GM12873 (cell line): ENCODE measurements around the gene CD28.

ENCODE experiments used
- TF ChIP-seq, protein P1 (sequence below): IDR thresholded peaks from 2 replicates; pipeline ENCODE4 v1.5.1; 2012; ENCODE audit warnings: low read depth, mild to moderate bottlenecking, moderate library complexity, low read length, control low read depth; ENCODE audit not compliant: insufficient read depth; ENCODE audit errors: missing control alignments

Gene CD28

DNA sequence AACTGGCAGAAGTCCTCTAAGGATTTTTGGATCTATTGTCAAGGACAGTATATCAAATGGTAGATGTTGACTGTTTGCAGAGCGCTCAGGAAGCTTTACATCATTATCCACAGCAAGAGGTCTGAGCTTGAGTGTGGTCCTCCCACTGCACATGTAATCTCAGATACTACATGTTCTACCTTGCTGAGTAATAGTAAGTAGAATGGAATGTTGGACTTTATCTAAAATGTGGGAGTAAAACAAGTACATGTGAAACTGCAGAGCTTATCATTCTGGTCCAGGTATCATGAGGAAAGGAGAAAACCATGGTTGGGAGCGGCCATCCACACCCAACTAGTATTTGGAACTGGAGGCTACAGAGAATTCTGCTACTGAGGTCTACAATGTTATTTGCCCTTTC lies 19.3 kb upstream of the CD28 start:
- TF ChIP-seq, protein P1, sequence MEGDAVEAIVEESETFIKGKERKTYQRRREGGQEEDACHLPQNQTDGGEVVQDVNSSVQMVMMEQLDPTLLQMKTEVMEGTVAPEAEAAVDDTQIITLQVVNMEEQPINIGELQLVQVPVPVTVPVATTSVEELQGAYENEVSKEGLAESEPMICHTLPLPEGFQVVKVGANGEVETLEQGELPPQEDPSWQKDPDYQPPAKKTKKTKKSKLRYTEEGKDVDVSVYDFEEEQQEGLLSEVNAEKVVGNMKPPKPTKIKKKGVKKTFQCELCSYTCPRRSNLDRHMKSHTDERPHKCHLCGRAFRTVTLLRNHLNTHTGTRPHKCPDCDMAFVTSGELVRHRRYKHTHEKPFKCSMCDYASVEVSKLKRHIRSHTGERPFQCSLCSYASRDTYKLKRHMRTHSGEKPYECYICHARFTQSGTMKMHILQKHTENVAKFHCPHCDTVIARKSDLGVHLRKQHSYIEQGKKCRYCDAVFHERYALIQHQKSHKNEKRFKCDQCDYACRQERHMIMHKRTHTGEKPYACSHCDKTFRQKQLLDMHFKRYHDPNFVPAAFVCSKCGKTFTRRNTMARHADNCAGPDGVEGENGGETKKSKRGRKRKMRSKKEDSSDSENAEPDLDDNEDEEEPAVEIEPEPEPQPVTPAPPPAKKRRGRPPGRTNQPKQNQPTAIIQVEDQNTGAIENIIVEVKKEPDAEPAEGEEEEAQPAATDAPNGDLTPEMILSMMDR, result no peak

DNA sequence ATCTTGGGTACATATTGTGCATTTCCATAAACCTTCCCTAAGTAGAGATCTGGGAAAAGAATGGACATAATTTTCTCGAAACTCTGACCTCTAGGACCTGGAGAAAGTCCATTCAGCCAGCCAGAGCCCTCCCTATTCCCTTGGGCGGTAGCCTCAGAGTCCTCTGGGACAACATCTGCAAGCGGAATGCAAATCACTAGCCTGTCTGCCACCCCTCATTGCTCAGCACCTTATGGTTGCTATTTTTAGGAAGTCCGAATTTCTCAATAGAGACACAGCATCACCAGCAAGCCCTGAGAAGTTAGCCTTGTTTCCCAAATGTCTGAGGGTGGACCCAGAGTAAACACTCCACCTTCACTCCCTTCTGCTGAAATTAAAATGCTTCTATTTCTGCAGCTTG lies 17.6 kb upstream of the CD28 start:
- TF ChIP-seq, protein P1, result no peak

DNA sequence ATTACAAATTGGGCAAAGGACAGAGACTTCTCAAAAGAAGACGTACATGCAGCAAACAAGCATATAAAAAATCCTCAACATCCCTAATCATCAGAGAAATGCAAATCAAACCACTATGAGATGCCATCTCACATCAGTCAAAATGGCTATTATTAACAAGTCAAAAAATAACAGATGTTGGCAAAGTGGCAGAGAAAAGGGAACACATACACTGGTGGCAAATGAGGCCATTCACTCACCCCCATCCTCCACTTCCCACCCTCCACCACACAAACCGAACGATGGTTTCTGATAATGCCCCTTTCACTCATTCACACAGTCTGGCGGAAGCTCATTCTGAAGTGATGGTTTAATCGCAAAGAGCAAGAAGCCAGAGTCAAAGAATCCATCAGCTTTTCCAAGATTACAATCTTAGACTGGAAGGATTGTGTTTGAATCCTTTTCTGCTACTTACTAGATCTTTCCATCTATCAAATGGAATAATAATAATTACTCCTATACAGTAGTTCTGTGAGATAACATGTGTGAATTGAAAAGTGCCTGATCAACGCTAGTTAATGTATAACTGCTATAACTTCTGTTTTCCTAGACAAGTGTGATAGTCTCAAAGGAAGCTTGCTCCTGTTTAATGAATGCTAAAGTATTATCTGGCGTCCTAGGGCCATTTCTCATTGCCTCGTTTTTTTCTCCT lies 16.9 kb upstream of the CD28 start:
- TF ChIP-seq, protein P1, result no peak

DNA sequence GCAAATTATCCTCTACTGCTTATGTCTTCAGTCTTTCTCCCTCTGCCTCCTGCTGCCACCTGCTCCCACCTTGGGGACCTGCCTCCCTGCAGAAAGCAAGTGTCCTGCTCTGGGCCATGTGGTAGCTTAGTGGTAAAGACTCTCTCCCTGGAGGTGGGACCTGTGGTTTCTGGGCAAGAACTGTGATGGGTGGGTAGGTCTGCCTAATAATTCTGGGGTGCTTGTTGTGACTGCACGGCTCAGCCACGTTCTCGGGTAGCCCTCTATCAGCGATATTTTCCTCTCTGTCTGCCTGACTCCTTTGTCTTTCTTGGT lies 16.4 kb upstream of the CD28 start:
- TF ChIP-seq, protein P1, result no peak

DNA sequence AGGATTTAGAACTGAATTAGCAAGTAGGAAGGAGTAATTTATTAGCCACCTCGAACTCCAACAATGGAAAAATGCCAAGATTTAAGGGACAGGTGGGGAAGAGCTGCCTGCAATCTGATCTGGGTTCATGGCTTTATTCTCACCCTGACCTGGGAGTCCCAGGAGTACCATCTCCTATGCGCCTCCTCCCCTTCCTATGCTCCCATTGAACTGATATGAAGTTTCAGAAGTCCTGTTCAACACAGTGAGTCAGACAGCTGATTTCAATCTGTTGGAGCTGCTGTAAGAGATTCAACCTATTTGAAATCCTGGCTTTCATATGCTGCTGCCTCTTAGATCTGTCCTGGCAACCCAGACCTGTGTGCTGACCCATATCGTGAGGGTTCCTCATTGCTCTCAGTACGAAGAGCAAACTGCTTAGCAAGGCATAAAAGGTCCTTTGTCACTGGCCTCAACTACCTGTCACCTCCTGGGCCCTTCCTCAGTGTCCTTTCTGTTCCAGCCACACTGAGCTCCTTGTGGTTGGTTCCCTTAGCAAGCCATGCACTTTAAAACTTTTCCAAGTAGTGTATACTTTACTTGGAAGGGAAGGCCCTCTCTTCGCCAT lies 15.9 kb upstream of the CD28 start:
- TF ChIP-seq, protein P1, result no peak

DNA sequence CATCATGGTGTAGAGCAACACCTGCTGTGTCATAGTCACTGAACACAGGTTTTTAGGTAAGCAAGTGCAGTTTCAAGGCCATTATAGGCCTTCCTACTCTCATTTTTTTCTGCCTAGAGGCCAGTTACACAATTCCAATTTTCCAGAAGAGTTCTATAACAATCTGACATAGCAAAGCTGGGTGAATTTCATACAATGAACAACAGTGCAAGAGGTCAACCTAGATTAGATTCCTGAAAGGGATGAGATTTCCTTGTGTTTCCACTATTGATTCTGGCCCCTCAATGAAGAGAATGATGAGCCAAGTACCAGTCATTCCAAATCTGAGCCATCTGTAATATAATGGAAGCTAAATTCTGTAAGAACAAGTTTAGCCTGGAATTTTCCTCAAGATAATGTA lies 15.3 kb upstream of the CD28 start:
- TF ChIP-seq, protein P1, result no peak

DNA sequence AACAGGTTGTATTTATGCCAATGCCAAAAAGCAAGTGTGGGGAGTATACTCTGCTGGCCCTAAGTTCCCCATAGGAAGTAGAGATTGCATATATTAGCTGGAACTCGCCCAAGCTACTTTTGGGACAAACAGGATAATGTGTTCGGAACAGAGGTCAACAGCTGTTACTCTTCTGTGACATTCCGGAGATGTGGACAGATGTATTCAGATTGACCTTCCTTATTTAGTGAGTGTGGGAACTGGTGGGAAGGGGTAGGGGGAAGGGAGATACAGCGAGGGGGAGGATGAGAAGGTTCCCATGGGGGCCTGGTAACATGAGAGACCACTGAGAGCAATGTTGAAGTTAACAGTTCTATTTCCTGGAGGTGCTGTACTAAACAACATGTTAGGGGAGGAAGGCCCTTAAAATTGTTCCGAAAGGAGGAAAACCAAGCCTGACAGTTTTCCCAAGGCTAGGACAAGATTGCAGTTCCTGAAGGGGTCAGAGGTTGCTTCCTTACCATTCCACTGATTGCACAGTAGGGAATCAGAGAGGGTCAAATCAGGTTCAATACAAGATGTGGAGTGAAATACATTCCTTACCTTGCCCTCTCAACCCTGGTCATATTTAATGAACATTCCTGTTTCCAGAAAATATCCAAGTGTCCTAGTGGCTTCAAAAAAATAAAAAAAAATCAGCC lies 14.3 kb upstream of the CD28 start:
- TF ChIP-seq, protein P1, result no peak
